Activated CD4-positive, alpha-beta T cell treated with anti-CD3 and anti-CD28 coated beads, Interleukin-2, amount 50 U/mL, for 48 hours (primary cell): ENCODE measurements around the gene BORCS5.

Source experiments
- DNase-seq, 2 experiments: peaks; one replicate each; pipeline ENCODE4 v3.0.0-alpha.2; 2020

Gene BORCS5

DNA sequence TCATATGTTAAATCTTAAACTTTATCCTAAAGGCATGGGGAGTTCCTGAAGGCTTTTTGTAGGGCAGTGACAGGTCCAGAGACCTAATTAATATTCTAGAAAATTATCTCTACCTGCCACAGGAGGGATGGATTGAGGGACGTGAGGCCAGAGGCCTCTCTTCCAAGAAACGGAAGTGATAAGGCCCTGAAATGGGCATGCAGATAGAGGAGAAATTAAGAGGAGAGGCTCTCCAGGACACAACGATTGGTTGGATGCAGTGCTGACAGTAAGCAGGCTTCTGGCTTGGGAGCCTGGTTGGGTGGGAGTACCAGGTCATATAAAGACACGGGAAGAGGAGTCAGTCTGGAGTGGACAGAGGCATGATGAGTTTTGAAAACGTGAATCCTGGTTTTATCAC, 3.1 kb upstream of the BORCS5 start:
- no peak for DNase-seq

DNA sequence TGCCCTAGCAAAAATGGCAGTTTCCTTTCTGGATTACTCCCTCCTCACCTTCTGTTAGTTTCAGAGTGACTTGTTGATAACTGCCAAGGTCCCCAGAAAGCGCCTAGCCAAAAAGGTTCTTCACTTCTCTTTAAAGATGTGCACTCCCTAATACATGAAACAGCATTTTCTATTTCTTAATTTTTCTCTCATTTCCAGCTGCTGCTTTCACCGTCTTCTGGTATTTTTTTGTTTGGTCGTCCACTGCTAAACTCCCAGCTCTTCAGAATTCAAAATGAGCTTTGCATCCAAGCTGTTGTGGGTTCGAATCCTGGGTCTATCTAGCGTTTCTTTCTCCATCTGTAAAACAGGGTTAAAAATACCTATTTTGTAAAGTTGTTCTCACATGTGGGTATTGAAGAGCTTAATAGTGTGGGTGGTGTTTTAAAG, 397 bp upstream of the BORCS5 start:
- DNase-seq, result no peak

DNA sequence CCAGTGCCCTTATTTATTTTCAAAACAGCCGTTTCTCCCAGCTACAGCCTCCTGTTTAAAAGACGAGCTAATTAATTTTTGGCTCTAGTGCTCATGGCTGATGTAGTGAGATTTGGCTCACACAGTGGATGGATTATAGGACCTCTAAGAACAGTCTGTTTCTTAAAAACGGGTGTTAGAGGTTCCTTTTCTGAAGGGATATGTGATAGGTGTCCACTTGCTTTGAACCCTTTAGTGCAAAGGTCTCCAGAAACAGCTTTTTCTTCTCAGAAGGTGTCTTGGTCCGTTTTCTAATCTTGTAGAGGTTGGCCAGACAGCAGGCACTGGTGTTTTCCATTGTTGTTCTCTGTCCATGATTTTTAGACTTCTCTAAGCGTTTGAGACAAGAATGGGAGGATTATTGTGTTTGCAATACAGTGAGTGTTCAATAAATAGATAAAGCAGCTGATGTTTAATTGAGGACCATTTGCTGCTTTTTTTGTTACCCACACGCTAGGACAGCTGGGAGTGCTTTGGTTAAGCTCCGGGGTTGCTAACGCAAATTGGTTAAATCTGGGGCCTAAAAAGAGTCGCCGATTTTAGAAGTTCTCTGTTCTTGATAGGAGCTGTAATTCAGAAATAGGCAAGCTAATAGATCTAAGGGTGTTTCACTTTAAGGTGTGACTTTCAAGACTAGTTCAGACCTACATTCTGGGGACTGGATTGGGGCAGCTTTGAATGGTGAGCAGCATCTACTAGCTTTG, 1.0 kb downstream of the BORCS5 start:
- DNase-seq, result no peak

DNA sequence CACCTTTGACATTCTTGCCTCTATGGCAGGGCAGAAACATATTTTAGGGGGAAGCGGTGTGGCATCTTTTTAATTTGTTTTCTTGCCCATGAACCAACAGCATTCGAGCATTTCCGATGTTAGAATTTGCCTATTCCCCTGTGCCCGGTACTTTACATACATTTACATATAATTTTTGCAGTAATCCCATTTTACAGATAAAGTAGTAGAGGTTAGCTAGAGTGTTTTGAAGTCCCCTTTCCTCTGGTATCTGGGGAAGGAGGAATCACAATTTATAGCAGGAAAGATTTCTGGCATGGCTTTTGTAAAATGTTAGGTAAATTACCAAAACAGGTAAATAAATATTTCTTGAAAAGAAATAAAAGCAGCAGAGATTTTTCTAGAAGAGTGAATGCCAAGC, 1.6 kb downstream of the BORCS5 start:
- no peak for DNase-seq

DNA sequence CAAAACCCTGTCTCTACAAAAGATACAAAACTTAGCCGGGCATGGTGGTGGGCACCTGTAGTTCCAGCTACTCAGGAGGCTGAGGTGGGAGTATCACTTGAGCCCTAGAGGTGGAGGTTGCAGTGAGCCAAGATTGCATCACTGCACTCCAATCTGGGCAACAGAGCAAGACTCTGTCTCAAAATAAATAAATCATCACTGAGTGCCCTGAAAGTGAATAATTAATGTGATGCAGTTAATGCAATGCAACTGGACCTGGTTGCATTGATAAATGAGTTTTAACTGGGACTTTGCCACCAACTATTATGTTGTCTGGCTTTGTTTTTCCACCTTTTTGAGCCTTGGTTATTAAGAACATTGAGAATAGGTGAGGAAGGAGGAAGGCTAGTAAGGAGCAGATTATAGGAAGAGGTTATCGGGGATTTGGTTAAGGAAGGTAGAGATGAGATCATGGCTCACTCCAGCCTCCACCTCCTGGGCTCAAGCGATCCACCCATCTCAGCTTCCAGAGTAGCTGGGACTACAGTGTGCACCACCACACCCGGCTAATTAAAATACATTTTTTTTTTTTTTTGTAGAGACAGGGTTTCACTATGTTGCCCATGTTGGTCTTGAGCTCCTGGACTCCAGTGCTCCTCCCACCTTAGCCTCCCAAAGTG, 8.0 kb downstream of the BORCS5 start:
- no peak for DNase-seq

DNA sequence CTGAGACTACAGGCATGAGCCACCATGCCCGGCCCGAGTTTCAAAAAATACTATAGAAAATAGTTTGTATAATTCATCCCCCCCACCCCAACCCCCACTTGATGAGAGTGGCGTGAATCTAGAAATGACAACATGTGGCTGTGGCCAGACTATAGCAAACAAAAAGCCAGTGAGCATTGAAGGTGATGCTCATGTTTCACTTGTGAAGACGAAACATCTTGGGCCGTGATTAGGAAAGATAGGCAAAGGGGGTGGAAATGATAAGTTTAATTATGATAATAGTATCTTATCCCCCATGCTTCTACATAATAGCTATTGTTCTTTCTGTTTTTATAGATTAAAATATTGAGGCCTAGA, 8.5 kb downstream of the BORCS5 start:
- DNase-seq, result no peak

DNA sequence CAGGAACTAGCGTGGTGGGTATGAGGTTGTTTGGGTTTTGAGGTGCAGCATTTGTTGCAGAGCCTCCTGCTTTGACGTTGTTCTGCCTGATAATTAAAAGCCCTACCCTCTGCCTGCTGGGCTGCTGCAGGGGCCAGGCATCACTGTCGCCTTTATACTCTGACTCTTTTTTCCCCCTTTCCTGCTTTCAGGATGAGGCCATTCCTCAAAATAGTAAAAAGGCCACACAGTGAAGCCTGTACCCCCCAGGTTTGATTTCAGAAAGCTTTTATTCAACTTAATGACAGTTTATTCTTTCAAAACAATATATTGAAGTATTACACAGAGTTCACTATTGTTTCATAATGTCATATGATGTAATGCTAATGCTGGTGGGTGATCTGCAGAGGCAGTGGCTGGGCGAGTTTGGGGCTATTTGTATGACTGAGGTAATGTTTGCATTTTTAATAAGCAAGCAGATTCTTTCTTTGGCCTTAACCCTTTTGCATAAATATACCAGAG, 9.1 kb downstream of the BORCS5 start:
- DNase-seq, result no peak

DNA sequence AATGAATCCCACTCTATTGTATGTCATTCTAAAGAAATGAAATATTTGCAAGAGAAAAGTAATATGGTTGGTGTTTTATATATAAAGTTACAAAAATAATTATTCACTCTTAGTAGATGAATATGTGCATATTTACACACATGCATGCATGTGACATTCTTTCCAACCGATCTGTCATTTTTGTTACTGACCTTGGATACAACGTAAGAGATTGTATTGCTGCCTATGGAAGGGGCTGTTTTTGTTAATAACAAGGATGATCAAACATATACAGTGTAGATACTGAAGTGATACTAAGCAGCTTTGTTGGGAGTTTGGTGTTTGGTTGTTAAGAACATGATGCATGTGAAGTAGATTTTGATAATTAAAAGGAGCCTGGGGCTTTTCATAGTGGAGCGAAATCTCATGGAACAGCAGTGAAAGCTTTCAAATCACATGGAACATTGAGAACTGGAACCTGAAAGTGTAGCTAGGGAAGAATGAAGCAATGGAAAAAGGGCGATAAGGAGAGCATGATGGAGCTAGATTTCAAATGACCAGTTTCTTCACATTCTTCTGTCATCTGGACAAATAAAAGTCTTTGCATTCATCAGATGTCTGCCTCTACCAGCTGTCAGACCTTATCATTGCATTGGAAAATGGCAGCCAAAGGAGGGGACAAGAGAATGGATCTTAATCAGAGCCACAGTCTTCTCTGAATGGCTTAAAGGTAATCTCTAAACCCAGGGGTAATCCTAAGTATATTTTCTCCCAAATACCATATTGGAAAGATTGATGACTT, 10.0 kb downstream of the BORCS5 start:
- DNase-seq, result no peak

DNA sequence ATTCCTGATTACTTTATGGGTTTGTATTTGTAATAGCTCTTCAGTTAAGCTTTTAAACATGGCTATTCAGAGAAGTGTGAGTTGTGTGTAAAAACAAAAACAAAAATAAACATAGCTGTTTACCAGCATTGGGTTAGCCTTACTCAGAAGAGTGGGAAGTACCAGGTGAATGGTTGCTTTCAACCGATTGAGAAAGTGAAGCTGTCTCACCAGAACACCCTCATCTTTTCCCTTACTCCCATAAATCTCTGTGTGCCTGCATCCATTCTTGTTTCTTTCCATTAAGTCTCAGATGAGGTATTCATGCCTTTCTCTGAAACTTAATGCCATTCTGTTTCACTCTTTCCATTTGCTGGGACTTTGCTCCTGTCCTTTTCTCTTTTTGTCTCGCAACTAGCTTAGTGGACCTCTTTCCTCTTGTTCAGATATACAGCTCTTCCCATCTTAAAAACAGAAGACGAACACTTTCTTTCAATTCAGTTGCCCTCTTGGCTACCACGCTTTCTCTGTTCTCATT, 10.7 kb downstream of the BORCS5 start:
- no peak for DNase-seq

DNA sequence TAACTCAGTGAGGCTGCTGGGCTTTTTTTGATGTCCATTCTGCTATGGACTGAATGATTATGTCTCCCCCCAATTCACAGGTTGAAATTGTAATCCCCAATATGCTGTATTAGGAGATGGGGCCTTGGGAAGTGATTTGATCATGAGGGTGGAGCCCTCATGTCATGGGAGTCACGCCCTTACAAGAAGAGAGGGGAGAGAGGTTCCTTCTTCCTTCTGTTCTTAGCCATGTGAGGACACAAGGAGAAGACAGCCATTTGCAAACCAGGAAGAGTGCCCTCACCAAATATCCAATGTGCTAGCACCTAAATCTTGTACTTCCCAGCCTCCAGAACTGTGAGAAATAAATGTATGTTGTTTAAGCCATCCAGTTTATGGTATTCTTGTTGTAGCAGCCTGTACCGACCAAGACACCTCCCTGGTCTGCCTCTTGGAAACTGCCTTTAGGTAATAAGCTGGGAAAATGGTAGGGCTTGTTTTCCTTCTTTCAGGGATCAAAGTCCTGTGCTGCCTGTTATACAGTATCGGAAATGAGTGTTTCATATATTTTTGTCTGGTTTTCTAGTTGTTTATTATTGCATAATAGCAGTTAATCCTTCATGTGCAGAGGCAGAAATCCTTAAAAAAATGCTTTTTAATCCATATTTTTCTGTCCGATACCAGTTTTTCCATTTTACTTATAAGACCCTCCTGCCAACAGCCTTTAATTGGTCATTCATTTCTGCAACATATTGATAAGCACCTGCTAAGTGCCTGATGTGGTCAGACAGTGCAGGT, 16.3 kb downstream of the BORCS5 start:
- no peak for DNase-seq

DNA sequence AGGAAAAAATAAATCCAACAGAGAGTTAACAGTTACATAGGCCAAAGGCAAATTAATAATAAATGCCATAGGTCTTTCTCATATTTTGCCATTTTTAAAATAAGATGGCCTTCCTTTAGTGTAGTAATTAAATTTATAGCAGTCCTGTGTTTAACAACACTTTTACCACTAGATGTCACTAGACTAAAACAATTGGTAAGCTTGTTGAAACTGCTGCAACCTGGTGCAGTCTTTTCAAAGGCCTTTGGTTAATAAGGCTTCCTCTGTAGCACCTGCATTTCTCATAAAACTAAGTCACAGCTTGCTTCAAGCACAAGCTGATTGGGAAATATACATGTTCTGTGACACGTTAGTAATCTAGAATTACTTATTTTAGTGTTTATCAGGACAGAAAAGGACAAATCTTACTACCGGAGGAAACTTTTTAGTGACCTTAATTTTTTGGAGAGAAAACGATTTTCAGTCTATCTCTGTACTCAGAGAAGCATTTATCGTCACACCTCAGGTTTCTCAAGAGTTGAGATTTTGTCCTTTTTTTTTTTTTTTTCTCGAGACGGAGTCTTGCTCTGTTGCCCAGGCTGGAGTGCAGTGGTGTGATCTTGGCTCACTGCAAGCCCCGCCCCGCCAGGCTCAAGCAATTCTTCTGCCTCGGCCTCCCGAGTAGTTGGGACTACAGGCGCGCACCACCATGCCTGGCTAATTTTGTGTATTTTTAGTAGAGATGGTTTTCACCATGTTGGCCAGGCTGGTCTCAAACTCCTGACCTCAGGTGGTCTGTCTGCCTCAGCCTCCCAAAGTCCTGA, 20.0 kb downstream of the BORCS5 start:
- no peak for DNase-seq

DNA sequence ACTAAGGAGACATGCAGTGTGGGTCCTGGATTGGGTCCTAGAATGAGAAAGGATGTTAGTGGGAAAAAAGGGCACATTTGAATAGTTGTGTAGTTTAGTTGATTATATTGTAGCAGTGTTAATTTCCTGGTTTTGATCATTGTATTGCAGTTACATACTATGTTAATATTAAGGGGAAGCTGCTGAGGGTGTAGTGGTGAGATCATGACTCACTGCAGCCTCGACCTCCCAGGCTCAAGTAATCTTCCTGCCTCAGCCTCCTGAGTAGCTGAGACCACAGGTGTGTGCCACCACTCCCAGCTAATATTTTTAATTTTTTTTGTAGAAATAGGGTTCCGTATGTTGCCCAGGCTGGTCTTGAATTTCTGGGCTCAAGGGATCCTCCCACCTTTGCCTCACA, 21.7 kb downstream of the BORCS5 start:
- DNase-seq, result no peak

DNA sequence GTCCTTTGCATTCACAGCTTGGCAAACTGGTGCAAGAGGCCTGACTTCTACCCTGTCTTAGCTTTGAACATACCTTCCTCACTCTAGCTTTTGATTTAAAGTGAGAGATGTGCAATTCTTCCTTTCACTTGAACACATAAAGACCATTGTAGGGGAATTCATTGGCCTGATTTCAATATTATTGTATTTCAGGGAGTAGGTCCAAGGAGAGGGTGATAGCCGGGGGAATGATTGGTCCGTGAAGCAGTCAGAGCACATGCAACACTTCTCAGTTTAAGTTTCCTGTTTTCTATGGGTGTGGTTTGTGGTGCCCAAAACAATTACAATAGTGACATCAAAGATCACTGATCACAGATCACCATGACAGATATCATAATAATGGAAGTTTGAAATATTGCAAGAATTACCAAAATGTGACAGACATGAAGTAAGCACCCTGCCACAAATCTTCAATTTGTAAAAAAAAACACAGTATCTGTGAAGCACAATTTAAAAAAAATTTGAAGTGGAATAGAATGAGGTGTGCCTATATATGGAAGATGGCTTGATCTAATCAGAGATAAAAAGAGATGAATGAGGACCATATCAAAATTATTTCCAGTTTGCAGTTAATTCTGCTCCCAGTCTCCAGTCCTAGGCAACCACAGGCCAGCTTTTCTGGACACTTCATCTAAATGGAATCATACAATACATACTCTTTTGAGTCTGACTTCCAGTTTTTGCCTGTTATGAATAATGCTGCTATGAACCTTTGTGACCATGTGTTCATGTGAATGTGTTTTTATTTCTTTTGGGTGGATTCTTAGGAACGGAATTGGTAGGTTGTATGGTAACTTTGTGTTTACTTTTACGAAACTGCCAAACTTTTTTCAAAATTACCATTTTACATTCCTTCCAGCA, 23.2 kb downstream of the BORCS5 start:
- peak in 1 of 2 experiments; percentile 34 for DNase-seq

DNA sequence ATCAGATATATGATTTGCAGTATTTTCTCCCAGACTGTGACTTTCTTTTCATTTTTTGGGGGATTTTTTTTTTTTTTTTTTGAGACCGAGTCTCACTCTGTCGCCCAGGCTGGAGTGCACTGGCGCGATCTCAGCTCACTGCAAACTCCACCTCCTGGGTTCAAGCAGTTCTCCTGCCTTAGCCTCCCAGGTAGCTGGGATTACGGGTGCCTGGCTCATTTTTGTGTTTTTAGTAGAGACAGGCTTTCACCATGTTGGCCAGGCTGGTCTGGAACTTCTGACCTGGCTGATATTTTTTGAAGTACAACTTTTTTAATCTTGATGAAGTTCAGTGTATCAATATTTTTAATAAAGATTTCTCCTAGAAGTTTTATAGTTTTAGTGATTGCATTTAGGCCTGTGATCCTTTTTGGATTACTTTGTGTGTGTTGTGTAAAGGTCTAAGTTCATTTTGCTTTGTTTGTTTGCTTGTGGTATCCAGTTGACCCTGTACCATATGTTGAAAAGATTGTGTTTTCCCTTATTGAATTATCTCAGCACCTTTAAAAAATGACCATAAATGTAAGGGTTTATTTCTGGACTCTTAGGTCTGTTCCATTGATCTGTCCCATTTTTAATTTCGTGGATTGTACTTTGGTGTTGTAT, 24.2 kb downstream of the BORCS5 start:
- DNase-seq, result no peak

DNA sequence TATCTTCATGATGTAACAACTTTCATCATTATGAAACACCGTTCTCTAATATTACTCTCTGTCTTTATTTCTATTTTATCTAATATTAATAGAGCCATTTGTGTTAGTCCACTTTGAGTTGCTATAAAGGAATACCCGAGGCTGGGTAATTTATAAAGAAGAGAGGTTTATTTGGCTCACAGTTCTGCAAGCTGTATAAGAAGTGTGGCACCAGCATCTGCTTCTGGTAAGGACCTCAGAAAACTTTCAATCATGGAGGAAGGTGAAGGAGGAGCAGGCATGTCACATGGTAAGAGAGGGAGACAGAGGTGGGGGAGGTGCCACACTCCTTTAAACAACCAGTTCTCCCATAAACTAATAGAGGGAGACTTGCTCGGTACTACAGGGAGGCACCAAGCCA, 25.1 kb downstream of the BORCS5 start:
- DNase-seq, result no peak

DNA sequence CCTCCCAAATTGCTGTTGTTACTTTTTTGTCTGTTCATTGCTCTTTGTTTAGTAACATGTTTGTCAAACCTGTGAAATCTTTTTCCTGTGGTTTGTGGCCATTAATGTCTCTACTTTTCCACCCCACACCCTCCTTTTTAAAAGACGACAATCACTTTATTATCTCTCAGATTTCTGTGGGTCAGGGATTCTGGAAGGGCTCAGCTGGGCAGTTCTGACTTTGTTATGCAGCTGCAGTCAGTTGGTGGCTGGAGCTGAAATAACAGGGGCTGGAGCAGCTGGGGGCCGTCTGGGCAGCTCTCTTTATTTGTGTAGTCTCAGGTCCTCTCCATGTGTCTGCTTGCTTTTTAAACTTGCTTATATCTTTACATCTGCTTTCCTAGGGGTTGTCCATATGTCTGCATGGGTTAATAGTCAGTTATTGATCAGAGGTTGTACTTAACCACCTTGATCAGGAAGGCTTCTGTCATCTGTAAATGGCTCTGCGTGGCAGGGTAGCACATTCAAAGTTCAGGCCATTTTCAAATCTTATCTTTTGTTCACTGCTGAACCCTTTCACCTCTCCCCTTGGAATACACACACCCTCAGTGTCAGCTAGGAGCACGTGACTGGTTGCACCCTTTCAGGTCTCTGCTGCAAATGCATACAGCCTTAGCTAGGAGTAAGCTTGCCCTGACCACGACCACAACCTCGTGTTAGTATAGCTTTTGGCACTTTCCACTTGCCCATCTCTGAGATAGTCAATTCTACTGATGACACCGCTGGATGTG, 27.9 kb downstream of the BORCS5 start:
- peak; percentile 43 to 59 for DNase-seq

DNA sequence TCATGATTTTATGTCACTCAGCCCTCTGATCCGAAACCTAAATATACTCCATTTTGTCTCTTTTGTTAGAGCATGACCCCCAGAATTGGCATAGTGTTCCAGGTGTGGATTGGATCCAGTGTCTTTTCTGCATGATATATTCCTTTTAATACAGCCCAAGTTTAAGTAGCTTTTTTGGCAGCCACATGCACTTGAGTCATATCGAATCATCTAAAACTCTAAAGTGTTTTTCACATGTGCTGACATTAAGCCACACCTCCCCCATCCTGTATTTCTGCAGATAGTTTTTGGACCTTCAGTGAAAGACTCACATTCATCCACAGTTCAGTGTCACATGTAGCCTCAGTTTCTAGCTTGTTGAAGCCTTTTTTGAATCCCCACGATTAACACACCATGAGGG, 30.6 kb downstream of the BORCS5 start:
- DNase-seq, result no peak

DNA sequence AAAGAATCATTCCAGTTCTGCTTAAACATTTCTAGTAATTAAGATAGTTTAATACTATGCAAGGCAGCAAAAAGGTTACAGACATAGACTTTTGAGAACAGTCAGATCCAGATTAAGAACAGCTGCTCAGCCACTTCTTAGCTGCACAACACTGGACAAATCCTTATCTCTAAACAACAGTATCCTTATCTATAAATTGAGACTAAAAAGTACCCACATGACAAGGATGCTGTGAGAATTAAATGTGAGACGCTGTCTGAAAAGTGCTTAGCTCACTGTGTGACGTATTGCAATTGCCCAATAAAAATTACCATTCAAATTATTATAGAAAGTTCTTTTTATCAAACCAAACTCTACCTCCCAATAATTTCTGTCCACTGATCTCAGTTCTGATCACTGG, 35.5 kb downstream of the BORCS5 start:
- DNase-seq, result no peak

DNA sequence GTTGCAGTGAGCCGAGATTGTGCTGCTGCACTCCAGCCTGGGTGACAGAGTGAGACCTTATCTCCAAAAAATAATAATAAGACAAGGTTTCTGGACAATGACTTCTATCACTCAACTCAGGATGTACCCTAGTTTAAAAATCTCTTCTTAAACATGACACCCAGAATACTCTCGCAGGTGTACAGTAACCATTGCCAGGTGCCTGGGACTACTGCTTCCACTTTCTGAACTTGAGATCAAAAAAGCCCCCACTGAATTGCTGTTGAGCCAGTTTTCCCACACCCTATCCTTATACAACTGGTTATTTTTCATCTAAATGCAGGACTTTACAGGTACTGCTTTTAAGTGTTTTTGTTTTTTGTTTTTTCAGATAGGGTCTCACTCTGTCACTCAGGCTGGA, 36.3 kb downstream of the BORCS5 start:
- no peak for DNase-seq

DNA sequence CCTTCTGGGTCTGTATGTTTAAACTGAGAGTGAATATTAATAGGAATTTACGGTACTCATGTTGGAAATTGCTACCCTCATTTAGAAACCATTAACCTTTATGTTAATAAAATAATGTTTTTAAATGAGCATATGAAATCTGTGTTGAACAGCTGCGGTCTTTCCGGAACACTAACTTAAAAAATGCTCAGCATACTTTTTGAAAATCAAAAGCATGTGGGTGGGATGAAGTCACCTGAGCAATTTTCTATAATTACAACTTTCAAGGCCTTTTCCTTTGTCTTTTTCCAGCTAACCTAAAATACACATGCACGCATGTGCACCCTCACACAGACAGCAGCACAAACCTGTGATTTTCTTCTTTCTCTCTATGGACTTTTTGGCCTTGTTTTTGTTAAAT, 39.8 kb downstream of the BORCS5 start:
- DNase-seq, result no peak
